ENCODE results near the gene ITGB5.

The ITGB5 gene

DNA sequence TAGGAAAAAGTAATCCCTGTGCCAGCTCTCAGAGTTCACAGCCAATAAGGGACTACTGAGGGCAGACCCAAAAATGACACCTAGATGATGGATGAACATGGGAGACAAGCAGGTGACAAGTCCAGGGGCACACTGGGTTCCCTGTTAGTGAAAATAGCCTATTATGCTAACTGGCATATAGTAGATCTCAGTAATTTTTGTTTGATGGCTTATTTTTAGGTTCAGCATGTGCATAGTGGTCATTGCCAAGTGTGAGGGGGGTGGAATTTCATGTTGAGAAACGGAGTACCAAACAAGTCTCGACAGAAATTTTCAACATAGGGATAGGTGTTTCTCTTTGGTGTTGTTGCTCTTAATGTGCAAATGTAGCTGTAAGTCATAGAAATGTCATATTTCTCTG is 6.4 kb upstream of the ITGB5 start:
- DNase-seq (ENCODE audit: low spot score): no peak

GRCh38 chr3:124890573-124891190 is 3.5 kb upstream of the ITGB5 start:
- no peak for DNase-seq (ENCODE audit: low spot score)

- no peak for DNase-seq (ENCODE audit: low spot score)
Observed at GRCh38 chr3:124888482-124889441, 1.6 kb upstream of the ITGB5 start.

DNA sequence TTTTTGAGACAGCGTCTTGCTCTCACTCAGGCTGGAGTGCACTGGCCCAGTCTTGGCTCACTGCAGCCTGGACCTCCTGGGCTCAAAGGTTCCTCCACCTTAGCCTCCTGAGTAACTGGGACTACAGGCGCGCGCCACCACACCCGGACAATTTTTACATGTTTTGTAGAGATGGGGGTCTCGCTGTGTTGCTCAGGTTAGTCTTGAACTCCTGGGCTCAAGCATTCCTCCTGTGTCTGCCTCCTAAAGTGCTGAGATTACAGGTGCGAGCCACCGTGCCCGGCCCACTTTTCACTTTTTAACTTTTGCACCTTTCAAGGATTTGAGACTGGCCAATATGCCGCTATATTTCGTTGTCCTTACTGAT is 750 bp upstream of the ITGB5 start:
- no peak for DNase-seq (ENCODE audit: low spot score)

GRCh38 chr3:124886168-124887056 is 753 bp downstream of the ITGB5 start:
- DNase-seq (ENCODE audit: low spot score): peak; percentile 34

GRCh38 chr3:124885466-124886167 is 1.5 kb downstream of the ITGB5 start:
- DNase-seq (ENCODE audit: low spot score): no peak

- DNase-seq (ENCODE audit: low spot score): no peak
Observed at GRCh38 chr3:124884474-124885101, 2.6 kb downstream of the ITGB5 start.

DNA sequence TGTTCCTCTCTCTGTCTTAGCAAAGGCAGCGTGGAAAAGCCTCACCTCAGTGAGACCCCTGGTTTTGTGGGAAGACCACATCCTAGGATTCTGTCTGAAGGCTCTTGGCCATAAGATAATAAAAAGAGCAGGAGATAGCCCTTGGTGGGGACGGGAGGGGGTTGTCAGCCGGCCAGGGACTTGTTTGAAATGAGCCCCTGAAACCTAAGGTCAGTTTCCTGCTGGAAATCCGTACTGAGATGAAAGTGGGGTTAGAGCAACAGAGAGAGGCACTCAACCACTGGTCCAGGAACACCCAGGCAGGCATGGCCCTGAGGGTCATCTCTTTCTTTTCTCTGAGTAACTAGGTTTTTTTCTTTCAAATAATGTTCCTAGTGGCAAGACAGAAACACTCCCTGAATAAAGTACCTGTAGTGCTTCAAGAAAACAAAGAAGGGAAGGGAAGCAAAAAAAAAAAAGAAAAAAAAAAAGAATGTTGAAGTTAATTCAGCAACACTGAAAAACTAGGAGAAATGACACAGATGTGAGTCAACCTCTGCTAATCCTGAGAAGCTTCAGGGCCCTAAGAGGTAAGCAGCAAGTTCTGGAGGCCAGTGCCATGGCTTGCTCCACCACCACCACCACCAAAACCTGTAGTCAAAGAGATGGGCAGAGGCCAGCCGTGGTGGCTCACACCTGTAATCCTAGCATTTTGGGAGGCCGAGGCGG is 3.2 kb downstream of the ITGB5 start:
- DNase-seq (ENCODE audit: low spot score): no peak

DNA sequence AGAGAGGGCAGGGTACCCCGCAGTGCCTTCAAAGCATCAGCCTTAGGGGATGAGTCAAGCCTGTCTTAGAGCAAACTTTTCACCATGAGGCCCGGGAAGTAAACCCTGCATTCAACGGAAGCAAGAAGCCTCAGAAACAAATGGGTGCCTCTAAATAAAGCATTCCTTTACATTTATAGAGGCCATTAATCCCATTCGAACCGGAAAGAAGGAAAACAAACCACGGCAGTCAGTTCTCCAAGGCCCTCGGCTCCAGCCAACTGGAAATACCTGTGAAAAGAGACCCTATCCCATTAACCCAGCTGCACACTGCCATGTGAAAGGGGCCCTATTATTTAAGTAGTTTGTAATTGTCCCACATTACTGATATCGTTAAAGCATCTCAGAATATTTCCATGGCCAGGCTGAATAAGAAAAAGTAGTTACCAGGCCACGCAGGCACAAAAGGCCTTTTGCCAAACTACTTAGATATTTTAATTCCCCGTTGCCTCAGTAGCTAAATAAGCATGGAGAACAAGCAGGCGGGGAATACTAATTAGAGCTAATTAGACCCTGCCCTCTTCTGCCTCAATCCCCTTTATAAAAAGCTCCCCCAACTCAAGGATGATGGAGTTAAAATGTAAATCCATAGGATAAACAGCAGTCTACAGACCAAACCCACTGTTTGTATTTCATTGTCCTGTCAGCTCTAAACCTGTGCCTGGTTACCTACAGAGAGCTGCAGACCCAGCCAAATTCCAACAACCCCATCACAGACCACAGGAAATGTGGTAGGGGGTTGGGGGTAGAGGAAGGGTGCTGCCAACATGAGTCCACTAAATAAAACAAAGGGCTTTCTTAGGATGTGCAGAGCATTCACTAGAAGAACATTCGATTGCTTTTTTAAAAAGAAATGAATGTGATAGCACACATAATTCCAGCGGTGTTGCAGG is 4.1 kb downstream of the ITGB5 start:
- no peak for DNase-seq (ENCODE audit: low spot score)

DNA sequence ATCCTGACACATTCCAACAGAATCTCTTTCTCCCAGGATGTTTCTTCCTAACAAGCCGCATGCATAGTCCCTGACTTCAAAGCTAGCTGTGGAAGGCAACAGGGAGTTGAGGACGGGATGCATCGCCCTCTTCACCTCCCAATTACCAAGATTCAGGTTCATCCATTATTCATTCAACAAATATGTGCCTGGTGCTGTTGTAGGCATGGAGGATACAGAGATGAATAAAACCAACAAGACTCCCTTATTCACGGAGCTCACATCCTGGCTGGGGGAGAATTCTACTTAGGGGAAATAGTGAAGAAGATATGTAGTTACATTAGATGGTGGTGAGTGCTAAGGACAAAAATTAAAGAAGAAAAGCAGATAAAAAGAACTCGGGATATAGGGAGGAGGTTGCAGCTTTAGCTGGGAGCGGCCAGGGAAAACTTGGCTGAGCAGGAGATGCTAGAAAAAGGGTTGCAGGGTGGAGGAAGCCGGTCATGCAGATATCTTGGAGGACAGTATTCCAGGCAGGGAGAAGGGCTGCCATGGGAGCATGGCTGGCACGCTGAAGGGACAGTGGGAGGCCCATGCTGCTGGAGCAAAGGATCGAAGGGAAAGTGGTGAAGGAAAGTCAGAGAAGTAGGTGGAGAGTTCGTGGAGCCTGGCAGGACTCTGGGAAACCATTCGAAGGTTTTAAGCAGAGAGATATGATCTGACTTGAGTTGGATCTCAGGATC is 5.0 kb downstream of the ITGB5 start:
- no peak for DNase-seq (ENCODE audit: low spot score)

GRCh38 chr3:124879337-124879680 is 7.9 kb downstream of the ITGB5 start:
- no peak for DNase-seq (ENCODE audit: low spot score)

DNA sequence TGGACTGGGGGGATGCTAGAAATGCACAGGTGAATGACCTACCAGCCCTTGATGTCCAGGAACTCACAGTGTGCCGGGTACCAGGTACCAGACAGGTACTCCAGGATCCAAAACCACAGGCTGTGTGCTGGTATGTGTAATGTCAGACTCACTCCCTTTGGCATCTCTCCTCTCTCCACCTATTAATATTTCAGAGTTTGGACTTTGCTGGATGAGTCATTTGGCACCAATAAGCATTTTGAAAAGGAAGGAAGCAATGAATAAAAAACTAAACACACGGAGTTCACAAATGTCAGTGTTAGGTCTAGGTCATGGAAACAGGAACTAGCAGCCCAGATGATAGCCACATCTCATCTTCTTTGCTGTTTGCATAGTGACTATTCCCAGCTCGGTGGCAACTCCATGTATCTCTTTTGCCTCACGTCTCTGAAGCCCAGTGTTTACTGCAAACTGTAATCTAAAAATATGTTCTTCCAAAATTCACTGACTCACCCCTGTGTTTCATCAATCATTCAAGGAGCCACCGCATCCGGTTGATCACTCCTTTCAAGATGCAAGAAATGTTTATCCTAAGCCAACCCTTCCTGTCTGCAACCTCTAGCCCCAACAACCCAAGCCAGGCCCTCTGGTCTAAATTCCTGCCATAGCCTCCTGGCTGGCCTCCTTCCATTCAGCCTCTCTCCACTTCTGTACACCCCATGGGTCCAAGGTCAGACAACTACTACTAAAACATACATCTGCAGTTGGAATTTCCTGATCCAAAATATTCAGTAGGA is 8.4 kb downstream of the ITGB5 start:
- DNase-seq (ENCODE audit: low spot score): no peak

DNA sequence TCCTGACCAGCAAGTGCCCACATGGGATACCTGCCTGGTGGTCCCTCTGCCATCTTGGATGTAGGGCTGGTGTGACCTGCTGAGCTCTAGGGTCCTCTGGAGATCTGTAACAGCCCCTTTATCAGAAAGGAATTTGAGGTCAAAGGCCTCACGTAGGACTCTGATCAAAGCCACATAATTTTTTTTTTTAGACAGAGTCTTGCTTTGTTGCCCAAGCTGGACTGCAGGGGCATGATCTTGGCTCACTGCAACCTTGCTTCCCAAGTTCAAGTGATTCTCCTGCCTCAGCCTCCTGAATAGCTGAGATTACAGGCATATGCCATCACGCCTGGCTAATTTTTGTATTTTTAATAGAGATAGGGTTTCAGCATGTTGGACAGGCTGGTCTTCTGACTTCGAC is 9.5 kb downstream of the ITGB5 start:
- no peak for DNase-seq (ENCODE audit: low spot score)

- DNase-seq (ENCODE audit: low spot score): no peak
Observed at GRCh38 chr3:124876401-124876878, 10.7 kb downstream of the ITGB5 start.

- DNase-seq (ENCODE audit: low spot score): no peak
Observed at GRCh38 chr3:124873226-124873625, 13.9 kb downstream of the ITGB5 start.

DNA sequence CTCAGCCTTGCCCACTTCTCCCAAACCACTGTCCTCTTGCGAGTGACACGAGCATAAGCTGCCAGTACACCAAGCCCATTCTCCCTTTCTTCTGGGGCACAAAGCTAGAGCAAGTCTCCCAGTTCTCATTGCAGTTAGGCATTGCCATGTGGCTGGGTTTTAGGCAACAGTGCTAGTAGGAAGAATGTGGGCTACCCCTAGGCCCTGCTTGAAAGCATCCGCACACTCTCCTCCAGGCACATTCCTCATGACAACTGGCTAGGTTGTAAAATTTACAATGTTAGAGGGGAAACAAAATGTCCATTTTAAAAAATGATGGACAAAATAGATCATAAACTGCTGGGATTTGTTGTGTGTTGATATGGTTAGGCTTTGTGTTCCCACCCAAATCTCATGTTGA is 19.7 kb downstream of the ITGB5 start:
- DNase-seq (ENCODE audit: low spot score): no peak

- DNase-seq (ENCODE audit: low spot score): no peak
Observed at GRCh38 chr3:124862006-124862405, 25.2 kb downstream of the ITGB5 start.

- no peak for DNase-seq (ENCODE audit: low spot score)
Observed at GRCh38 chr3:124861041-124861440, 26.1 kb downstream of the ITGB5 start.

Data from germinal center (tissue), 1 donor.